GM19025 (cell line): Measurements from ENCODE around the gene C1orf52.

Source experiments
- ATAC-seq: cut with Tn5 transposase; IDR thresholded peaks from one replicate; pipeline ENCODE4 v1.9.1; 2021; ENCODE audit warnings: mild to moderate bottlenecking, low read depth, moderate library complexity; ENCODE audit not compliant: unreplicated experiment

The C1orf52 gene

DNA sequence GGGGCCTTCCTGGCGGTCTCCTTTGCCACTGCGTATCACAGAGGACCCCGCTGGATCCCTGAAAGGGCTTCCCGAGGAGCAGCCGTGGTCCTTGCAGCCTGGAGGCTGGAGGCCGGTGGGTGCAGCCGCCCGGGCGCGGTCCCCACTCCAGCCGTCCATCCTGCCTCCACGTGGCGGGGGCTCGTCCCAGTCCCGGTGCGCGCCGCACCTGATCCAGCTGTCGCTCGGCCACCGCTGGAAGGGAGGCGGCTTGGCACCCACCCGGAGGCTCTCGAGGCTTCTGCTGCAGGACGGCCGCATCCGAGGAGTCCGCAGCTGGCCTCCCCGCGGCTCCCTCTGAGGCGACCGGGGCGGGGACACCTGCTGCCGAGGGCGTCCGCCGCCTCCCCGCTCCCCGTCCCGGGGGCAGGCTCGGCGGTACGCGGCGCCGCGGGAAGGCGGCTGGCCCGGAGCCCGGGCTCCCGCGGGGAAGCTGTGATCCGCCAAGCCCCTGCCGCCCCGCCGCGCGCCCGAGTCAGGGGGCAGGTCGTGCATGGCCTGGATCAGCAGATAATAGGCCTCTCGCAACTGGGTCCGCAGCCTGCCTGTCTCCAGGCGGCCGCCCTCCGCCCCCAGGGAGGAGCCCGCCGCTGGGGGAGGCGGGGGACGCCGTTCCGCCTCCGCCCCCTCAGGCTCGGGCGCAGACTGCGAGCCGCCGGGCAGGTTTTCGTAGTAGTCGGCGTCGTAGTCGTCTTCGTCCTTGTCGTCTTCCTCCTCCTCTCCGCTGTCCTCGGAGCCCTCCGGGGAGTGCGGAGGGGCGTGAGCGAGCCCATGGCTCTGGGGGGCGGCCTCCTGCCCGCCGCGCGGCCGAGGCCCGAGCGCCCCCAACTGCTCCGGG, 58.8 kb downstream of the C1orf52 start, which contains the start of gene SYDE2:
TSS of gene SYDE2 (minus strand) at position 554 of the 877 bp plus-strand sequence. CDS start at position 534, 20 bp downstream.
- peak; percentile 55 for ATAC-seq
